Stimulated activated CD4-positive, alpha-beta T cell treated with anti-CD3 and anti-CD28 coated beads, Interleukin-15, amount 100 ng/mL, for 48 hours (primary cell): ENCODE data around the gene NLGN1.

Experiments
- DNase-seq, 2 donors: peaks; one replicate each; pipeline ENCODE4 v3.0.0-alpha.2; 2020; ENCODE audit warnings: low read depth in 2 of 2

NLGN1 gene

DNA sequence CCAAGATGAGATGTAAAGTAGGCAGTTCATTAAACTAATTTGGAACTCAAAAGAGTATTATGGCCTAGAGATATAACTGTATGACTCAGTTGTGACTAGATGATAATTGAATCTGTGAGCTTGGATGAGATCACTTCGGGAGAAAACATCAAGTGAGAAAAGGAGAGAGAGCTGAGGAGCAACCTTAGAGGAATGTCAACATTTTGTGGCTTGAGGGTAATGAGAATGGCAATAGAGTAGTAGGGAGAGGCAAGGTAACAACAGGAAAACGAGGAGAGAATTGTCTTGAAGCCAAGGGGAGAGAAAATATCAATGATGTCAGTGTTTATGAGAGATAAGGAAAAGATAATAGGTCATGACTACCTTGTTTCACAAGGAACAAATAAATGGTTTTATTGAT lies 580.2 kb downstream of the NLGN1 start:
- no peak for DNase-seq

DNA sequence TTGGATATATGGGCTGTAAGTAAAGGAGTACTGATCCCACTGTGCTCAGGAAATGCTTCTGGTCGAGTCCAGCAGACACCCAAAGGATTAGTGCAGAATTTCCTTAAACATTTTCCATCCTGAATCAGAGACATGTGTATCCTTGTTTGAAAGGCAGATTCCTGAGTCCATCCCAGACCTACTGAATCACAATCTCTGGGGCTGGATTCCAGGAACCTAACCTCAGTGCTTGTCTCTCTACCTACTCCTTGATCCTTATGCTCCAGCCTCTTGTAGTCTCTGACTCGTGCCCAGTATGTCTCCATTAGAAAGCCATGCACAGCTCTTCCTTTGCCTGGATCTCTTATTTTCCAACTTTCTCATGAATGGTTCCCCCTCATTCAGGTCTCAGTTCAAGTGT lies 585.8 kb downstream of the NLGN1 start:
- no peak for DNase-seq

DNA sequence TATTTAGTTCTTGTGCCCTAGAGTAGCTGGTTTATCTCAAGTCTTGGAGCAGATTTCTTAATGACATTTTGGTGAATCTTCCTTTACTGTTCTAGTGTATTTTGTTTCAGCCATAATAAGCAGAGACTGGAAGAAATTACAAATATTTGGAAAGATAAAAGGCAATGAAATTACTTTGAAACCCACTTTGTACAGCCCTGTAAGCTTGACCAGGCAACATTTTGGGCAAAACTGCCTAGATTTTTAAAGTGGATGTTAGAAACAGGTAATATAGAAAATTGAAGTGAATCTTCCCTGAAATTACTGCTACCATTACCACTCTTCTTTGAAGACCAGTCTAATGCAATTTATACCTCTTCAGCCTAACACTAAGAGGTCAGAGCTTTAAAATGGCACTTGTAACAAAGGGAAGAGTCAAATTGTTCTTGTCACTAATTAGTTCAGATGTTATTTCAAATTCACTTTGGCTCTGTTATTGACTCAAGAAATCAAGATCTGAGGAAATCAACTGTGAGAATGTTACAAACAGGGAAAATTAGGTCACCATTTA lies 589.4 kb downstream of the NLGN1 start:
- DNase-seq, result no peak

DNA sequence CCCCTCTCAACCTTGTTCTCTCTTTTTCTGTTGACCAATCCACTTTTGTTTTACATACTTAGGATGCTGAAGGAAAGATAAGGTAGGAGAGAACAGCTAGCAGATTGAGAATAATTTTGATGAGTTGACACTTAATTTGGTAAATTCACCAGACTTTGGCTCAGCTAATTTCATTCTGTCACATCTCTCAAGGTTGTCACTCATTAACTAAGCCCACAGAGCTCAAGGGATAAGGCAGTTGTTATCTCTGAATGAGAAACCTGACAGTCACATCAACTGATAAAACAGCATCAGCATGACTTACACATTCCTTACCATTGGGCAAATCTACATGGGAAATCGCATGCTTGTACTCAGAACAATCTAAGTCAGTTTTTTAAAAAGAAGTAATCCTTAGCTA lies 591.4 kb downstream of the NLGN1 start:
- DNase-seq, result no peak

DNA sequence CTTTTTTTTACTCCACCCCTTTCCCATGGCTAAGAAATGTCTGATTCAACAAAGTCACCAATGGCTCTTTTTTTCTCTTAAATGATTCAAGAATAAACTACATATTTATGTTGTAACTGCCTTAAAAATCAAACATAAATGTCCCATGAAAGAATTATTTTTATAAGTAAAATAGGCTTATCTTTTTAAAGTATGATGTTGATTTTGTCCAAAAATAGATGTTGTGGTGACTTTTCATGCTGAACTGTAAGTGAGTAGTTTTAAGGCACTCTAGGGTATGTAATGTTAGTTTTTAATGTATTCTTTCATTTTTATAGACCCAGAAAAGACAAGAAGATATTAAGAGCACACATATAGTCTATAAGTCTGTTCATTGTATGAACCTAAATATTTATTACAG lies 594.9 kb downstream of the NLGN1 start:
- no peak for DNase-seq

DNA sequence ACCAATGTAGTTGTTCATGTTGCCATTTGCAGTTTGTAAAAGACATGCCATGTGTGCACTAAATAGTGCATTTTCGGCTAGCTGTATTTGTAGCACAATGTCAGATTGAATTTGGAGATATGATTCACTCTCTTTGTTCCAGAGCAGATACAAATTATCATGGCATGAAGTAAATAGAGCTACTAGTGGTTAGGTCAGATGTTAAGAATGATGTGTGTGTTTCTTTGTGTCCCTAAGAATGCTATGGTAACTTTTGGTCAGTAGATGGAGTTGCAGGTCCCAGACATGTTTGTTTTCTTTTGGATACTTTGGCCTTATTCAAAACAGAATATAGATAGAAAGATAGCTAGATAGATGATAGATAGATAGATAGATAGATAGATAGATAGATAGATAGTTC lies 595.8 kb downstream of the NLGN1 start:
- DNase-seq, result no peak

DNA sequence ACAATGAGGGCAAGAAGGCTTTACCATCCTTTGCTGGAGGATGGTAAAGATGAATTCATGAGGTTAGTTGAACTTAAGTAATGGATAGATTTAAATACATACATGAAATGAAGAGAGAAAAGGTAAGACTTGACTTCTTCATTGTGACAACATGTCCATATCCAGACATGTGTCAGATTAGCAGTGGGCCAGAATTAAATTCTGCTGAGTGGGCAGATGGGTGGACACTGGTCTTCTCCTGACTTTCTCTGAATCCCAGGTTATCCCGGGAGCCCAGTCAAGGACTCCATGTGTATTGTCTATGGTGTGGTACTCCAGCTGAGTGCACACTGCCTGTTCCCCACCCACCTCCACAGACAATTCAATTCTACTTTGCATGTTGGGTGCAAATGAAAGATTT lies 603.1 kb downstream of the NLGN1 start:
- no peak for DNase-seq

DNA sequence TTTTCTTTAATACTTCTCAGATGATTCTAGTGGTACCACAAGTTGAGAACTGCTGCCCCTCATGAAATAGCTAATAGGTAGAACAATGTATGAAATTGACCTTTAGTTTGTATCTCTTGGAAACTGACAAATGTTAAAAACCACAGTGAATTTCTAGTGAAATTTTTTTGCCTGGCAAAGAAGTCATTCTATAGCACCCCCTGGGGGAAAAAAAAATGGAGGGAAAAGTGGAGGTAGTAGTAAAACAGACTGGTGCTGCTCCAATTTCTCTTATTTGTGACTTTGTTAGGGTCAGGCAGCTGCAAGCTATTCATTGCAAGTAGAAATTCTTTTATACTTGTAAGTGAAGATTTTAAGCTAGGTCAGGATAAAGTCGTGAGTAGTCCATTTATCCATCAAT lies 605.0 kb downstream of the NLGN1 start:
- DNase-seq, result no peak

DNA sequence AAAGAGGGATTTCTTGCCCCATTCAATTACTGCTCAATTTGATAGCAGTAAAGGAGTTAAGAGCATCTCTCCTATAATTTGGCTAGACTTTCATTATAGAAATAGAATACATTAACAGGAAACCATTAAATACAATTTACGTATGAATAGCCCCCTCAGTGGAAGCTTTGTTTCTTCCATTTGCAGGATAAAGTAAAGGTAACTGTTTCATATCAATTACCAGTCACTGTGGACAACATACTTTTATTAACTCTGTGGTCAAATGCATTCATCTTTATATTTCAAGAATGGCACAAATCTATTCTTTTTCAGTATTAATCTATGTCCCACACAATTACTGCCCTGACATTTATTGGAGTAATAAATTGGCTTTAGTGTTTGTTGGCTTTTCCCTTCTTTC lies 613.4 kb downstream of the NLGN1 start:
- no peak for DNase-seq

DNA sequence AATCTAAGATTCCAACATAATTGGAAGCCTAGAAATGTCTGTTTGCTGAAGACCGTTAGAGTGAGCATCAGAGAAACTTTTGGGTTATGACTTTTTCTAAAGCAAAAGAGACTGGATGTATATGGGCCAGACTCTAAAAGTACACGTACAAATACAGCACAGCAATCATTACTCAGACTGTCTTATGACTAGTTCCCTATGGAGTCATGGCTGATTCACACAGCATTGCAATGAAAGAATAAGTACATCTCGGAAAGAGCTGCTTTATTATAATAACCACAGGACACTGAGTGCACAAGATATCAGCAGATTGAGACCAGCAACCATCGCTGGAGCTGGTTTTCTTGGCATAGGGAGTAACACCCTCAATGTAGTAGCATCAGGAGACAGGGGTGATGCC lies 618.6 kb downstream of the NLGN1 start:
- no peak for DNase-seq

DNA sequence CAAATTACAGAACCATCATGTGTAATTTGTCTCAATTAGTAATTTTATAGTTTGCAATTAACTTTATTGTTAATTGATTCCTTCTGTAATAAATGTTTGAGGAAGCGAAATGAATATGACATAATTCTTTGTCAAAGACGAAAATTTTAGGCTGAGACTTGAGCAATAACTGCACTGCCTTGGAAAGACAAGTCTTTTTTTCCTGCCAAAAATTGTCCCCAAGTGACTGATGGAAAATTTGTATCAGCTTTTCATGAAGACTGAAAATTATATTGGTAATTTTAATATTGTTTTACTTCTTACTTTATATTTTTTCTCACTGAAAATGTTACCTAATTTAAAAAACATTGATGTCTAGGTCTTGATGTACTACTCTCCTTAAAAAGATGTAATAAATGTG lies 622.6 kb downstream of the NLGN1 start:
- DNase-seq, result no peak

DNA sequence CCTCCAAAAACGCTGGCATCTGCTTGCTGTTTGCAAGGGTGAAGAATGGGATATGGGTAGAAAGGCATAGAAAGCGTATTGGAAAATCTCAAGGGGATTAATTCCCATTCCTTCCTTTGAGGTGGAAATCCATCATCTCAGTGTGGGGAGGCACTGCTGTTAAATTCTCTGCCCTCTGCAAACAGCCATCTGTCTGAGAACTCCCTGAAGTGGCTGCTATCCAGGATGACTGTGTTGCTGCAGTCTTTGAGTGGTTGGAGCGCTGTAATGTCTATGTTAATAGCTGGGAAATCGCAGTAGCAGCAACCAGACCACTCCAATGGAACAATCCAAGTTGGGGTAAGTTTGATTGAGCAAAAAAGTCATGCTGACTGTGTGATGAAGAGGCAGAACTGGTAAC lies 625.9 kb downstream of the NLGN1 start:
- no peak for DNase-seq

DNA sequence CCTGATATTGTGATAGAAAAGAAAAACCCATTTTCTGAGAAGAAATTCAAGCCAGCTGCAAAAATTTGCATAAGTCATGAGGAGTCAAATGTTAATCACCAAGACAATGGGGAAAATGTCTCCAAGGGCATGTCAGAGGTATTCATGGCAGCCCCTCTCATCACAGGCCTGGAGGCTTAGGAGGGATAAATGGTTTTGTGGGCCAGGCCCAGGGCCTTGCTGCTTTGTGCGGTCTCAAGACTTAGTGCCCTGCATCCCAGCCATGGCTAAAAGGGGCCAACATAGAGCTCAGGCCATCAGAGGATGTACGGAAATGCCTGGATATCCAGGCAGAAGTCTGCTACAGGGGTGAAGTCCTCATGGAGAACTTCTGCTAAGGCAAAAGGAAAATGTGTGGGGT lies 631.1 kb downstream of the NLGN1 start:
- no peak for DNase-seq

DNA sequence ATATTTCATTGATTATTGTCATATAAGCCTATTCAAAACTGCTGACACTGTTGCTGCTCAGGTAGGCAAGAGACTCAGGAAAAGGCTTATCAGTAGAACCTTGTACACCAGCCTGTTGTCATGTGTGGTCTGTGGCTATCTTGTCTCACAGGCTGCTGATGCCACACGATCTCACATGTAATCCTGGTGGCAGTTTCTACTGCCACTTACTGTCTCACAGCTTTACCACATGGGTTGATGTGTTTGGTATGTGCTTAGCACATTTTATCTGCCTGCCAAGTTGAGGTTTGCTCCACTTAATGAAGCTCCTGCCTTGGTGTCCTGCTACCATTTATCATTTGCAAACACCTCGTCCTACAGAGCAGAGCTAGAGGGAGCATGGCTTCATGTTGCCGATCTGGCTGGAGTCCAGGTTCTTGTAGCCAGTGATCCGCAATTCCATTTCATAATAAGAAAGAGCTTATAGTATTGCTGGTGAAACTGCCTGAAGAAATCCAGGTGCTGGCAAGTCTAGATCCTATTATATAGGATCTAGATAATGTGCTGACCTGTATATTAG lies 637.9 kb downstream of the NLGN1 start:
- DNase-seq, result no peak

DNA sequence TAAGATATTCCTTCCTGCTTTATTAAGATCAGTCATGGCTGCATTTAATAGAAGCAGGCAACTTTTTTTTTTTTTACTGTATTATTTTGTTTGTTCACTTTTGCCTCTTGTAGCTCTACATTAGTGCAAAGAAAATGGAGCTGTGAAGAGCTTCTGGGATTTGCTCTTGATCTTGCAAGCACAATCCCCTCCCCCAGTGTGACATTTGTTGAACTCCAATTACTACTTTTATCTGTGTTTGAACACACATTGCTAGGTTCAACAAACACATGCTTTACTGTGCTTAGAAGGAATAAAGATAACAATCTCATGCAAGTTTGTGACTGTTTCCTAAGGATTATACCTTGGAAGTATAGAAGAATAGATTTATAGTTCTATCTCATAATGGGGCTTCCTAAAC lies 648.8 kb downstream of the NLGN1 start:
- no peak for DNase-seq

DNA sequence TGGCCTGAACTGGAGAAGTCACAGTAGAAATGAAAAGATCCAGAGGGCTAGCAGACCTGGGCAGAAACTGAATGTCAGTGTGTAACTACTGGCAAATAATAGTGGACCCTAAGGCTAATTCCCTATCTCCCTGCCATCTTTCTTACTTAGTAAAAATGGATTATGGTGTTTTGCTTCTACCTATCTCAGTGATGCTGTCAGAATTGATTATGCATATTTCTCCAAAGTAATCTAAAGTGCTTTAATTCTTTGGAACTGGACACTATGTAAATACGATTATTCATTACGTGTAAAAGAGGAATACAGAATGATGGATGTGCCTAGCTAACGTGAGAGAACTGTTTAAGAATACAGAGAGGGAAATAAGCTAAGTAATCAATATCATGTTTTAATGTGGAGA lies 651.9 kb downstream of the NLGN1 start:
- DNase-seq, result no peak

DNA sequence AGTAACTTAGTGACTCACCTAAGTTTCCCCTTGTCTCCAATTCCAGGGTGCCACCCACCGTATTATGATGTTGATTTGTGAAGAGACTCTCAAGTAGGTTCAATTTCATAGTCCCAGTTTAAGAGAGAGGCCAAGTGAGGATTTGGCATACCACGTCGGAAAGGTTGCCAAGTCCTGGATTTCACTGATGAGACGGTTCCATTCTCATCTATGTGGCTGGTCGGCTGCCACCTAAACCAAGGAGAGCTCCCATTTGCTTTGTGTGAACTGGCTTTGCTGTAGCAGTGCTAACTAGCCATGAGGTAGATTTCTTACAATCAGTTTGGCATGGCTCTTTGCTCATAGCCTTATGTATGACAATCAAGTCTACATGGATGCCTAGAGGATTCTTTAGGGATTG lies 653.6 kb downstream of the NLGN1 start:
- no peak for DNase-seq

DNA sequence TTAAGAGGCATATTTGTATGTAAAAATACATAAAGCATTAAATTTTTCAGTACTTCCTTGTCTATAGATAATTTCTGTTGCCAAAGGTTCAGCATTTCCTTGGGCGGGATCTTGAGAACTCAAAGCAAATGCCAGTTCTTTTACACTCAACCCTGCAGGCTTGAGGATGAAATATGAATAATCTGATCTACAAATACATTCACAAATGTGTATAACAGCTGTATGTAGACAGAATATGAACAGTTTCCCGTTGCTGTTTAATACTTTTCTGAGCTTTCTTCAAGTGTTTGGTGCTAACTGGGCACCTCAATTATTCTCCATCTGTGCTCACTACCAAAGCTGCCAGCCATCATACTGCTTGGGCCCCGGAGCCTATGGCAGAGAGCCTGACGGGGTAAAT lies 661.3 kb downstream of the NLGN1 start:
- DNase-seq, result no peak

DNA sequence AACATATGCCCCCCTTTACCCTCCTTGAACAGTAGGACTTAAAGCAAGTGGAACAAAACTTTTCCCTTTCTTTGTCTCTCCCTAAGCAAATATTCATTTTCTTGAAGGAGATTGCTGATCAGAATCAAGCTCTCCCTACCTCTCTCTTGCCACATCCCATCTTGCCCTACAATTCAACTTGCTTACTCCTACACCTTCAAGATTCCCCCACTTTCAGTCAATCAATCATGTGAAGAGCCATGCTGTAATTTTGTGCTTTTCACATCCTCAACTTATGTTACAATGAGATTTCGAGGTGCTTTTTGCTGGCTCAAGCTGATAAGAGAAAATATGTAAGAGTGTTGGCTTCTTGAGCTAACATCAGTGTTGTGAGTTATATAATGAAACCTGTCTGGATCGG lies 662.9 kb downstream of the NLGN1 start:
- no peak for DNase-seq

DNA sequence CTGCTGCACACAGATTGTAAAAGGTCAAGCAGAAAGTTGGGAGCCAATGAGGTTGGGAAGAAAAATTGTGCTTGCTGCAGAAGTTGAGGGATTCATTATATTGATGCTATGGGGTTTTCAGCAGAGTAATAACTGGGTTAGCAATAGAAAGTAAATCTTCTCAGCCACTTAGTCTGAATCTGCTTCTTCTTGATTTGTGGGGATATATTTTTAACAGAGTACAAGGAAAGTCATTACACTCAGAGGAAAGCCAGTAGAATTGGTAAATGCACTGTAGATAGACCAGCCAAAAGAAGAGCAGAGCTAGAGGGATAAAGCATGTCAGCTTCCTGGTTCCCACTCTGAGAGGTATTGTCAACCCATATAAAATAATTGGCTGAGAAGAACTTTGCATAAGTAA lies 663.6 kb downstream of the NLGN1 start:
- DNase-seq, result no peak

DNA sequence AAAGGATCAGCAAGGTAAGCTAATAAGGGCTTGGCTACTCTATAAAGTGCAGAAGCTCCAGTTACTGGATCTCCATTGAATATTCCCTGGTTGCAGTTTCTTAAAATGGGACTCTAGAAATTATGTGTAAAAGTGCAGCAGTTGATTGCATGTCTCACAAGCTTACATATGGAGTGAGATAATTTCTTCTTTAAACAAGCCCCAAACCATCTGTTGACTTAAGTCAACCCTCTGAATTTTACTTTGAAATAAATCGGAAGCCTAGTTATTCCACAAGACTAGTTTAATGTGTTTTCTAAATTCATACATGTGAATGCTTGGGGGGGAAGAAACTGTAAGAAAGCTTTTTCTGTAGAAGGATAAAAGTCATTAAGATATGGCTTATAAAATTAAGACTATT lies 664.2 kb downstream of the NLGN1 start:
- no peak for DNase-seq

DNA sequence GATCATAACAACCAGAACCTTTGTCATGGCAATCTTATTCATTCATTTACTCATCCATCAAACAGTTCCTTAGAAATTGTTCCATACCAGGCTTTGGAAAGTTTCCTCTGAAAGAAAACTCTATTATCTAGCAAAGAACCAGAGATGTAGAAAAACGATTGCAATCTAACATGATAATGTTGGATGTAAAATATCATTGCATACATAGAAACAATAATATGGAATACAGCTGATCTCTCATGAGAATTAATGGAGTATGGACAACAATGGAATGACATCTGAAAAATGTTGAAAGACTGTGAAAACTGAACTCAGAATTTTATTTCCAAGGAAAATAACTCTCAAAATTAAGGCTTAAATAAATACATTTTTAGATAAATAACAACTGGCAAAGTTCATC lies 665.4 kb downstream of the NLGN1 start:
- DNase-seq, result no peak

DNA sequence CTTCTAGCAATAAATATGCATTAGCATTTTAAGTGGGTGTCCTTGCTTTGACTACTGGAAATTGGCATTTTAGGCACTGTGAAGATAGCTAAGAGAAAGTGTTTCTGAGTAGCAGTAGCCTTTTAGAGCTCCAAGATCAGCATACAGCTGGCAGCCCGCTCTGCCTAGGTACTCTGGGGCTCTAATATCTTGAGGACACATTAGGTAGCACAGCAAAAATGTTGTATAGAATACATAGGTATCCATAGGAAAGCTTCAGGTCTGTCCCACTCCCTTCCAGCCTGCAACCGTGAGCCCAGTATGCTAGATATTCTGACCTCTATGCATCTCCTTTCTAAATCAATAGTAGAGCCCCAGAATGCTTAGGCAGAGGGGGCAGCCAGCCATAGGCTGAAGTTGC lies 670.5 kb downstream of the NLGN1 start:
- no peak for DNase-seq

DNA sequence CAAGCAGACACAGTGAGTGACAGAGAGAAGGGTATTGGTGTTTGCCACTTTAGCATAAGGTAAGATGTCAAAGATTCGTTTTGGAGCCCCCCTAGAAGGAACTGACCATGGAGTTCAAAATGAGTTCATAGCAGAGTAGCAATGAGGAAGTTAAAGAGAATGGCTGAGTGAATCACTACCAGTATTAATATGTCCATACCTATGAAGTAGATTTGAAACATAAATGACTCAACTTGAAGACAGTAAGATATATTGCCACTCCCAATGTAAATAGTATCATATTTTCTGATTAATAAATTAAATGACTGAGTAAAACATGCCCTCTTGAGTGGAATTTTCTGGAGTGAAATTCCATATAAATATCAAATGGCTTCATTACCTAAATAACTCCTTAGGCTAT lies 675.1 kb downstream of the NLGN1 start:
- no peak for DNase-seq

DNA sequence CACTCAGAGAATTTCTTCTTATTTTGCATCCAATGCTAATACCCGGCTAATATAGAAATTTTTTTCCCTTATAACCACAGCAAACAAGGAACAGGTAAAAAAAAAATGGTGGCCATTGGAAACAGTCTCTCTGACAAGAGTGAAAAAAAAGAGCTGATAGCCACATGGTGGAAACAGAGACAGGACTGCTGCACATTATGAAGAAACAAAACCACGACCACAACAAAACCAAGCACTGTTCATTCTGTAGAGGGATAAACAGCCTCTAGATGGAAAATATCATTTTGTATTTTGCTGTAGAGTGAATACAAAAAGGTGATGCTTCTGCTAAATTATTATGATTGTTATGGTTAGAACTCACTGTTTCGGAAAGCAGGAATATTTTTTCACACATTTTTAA lies 686.2 kb downstream of the NLGN1 start:
- DNase-seq, result no peak
